Astrocyte (in vitro differentiated cells and primary cell): ENCODE measurements around the gene OR56A1. TPM values are rescaled to one million over a fixed set of nuclear protein-coding genes. Genes with fewer than 3 reads are reported as not detected.

Experiments used
- DNase-seq: peaks from one replicate; pipeline ENCODE4 v3.0.0-alpha.2; 2010; ENCODE audit warnings: low read depth
- FAIRE-seq: peaks from 2 replicates; lab custom pipeline; 2011; peaks lifted over from hg19 to GRCh38; lab: Jason Lieb, UNC
- H2AFZ ChIP-seq: 2 replicates; pipeline ENCODE4 v1.6.0; 2012; ENCODE audit warnings: low read depth, low read length, inconsistent platforms
- H3K27ac ChIP-seq: 2 replicates; pipeline ENCODE4 v1.5.1; 2011; ENCODE audit warnings: low read depth, low read length, inconsistent platforms
- H3K27me3 ChIP-seq: 2 replicates; pipeline ENCODE4 v1.6.0; 2011; ENCODE audit warnings: low read length, inconsistent platforms; ENCODE audit not compliant: insufficient read depth
- H3K36me3 ChIP-seq: 2 replicates; pipeline ENCODE4 v1.5.1; 2011; ENCODE audit warnings: low read length, inconsistent platforms; ENCODE audit not compliant: insufficient read depth
- H3K4me1 ChIP-seq: 2 replicates; pipeline ENCODE4 v1.5.1; 2011; ENCODE audit warnings: low read length, inconsistent platforms; ENCODE audit not compliant: insufficient read depth
- H3K4me2 ChIP-seq: 2 replicates; pipeline ENCODE4 v1.6.0; 2012; ENCODE audit warnings: low read length, inconsistent platforms
- H3K4me3 ChIP-seq: 2 replicates; pipeline ENCODE4 v1.5.1; 2011; ENCODE audit warnings: low read depth, mild to moderate bottlenecking, low read length, inconsistent platforms; ENCODE audit not compliant: insufficient read depth
- H3K79me2 ChIP-seq: 2 replicates; pipeline ENCODE4 v1.6.0; 2012; ENCODE audit warnings: mild to moderate bottlenecking, low read length, inconsistent platforms; ENCODE audit not compliant: insufficient read depth
- H3K9ac ChIP-seq: 2 replicates; pipeline ENCODE4 v1.6.0; 2012; ENCODE audit warnings: mild to moderate bottlenecking, low read length, inconsistent platforms
- H3K9me3 ChIP-seq: 2 replicates; pipeline ENCODE4 v1.5.1; 2012; ENCODE audit warnings: low read depth, mild to moderate bottlenecking, low read length, inconsistent platforms; ENCODE audit not compliant: insufficient read depth
- H4K20me1 ChIP-seq: 2 replicates; pipeline ENCODE4 v1.6.0; 2012; ENCODE audit warnings: low read length, inconsistent platforms; ENCODE audit not compliant: insufficient read depth
- H3K27ac Mint-ChIP-seq: one replicate; pipeline ENCODE4 v1.8.0; 2021; ENCODE audit warnings: mild to moderate bottlenecking, mixed read lengths; ENCODE audit not compliant: unreplicated experiment
- H3K27me3 Mint-ChIP-seq: one replicate; pipeline ENCODE4 v1.8.0; 2021; ENCODE audit warnings: low read depth, mixed read lengths; ENCODE audit not compliant: unreplicated experiment
- H3K36me3 Mint-ChIP-seq: one replicate; pipeline ENCODE4 v1.8.0; 2021; ENCODE audit warnings: low read depth, mixed read lengths; ENCODE audit not compliant: unreplicated experiment
- H3K4me1 Mint-ChIP-seq: one replicate; pipeline ENCODE4 v1.8.0; 2021; ENCODE audit warnings: low read depth, mixed read lengths; ENCODE audit not compliant: unreplicated experiment
- H3K4me3 Mint-ChIP-seq: one replicate; pipeline ENCODE4 v1.8.0; 2021; ENCODE audit warnings: mild to moderate bottlenecking, moderate library complexity, mixed read lengths; ENCODE audit not compliant: unreplicated experiment
- H3K9me3 Mint-ChIP-seq: one replicate; pipeline ENCODE4 v1.8.0; 2021; ENCODE audit warnings: mild to moderate bottlenecking, mixed read lengths; ENCODE audit not compliant: unreplicated experiment
- EZH2 ChIP-seq: IDR thresholded peaks from 2 replicates; pipeline ENCODE4 v1.6.1; 2012; ENCODE audit warnings: mild to moderate bottlenecking, low read length, inconsistent platforms; ENCODE audit not compliant: insufficient read depth
- total RNA-seq: library from RNA; stranded (reverse); gene quantifications from 2 replicates; pipeline ENCODE4 v1.2.1, GENCODE V29; 2021
- TF ChIP-seq, protein P1 (sequence below): IDR thresholded peaks from 2 replicates; pipeline ENCODE4 v1.5.1; 2011; ENCODE audit warnings: low read depth, mild to moderate bottlenecking, inconsistent platforms, low read length, moderate library complexity; ENCODE audit not compliant: insufficient read depth

OR56A1 gene
- total RNA-seq, 1 donor from 2014 or later: not detected

DNA sequence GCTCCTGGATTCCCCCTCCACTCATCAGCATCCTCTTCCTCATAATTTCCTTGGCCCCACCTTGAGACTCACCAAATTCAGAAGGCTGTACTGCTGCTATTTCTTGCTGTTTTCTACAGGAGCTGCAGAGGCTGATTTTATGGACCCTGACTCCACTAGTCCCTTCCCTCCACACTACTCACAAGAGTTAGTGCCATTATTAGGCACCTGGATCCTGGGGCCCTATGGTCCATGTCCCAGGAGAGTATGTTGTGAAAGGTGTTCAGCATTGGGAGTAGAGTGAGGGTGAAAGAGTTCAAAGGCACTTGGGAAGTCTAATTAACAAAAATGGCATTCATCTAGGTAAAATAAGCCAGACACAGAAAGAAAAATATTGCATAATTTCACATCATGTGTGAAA lies 23.7 kb downstream of the OR56A1 start, which contains the start of gene OR56A4:
Gene OR56A4, minus strand, starts transcription at position 101 of the 400 bp plus-strand sequence. CDS start 3,954 bp downstream, outside the sequence.
- Histone ChIP-seq H3K9ac (no peak within 1 kb of the TSS), H3K79me2 (no peaks in the 10 kb centered on the region), H3K4me1 (no peaks in the 10 kb centered on the region), H3K4me2 (no peak within 1 kb of the TSS), H3K27ac (no peak within 1 kb of the TSS), H3K9me3 (no peaks in the 10 kb centered on the region), H3K36me3 (no peaks in the 10 kb centered on the region), H2AFZ (no peak within 1 kb of the TSS), H4K20me1 (no peaks in the 10 kb centered on the region), H3K4me3 (no peak within 1 kb of the TSS), H3K27me3 (no peaks in the 10 kb centered on the region)
- Mint-ChIP-seq H3K36me3 (no peaks in the 10 kb centered on the region), H3K27me3 (no peaks in the 10 kb centered on the region), H3K4me1 (no peaks in the 10 kb centered on the region), H3K27ac (no peak within 1 kb of the TSS), H3K9me3 (no peaks in the 10 kb centered on the region), H3K4me3 (no peak within 1 kb of the TSS)
- TF ChIP-seq EZH2: no peak
- TF ChIP-seq, protein P1, sequence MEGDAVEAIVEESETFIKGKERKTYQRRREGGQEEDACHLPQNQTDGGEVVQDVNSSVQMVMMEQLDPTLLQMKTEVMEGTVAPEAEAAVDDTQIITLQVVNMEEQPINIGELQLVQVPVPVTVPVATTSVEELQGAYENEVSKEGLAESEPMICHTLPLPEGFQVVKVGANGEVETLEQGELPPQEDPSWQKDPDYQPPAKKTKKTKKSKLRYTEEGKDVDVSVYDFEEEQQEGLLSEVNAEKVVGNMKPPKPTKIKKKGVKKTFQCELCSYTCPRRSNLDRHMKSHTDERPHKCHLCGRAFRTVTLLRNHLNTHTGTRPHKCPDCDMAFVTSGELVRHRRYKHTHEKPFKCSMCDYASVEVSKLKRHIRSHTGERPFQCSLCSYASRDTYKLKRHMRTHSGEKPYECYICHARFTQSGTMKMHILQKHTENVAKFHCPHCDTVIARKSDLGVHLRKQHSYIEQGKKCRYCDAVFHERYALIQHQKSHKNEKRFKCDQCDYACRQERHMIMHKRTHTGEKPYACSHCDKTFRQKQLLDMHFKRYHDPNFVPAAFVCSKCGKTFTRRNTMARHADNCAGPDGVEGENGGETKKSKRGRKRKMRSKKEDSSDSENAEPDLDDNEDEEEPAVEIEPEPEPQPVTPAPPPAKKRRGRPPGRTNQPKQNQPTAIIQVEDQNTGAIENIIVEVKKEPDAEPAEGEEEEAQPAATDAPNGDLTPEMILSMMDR: no peak
- no peak for DNase-seq
- FAIRE-seq: no peak

- no peaks in the 10 kb centered on the region for H3K4me1 Mint-ChIP-seq
- H3K27me3 Mint-ChIP-seq: no peaks in the 10 kb centered on the region
- Histone ChIP-seq H3K36me3 (no peaks in the 10 kb centered on the region), H3K9me3 (no peaks in the 10 kb centered on the region), H3K4me1 (no peaks in the 10 kb centered on the region), H3K79me2 (no peaks in the 10 kb centered on the region), H3K4me3 (no peak overlapping the region), H2AFZ (no peak overlapping the region), H3K4me2 (no peak overlapping the region), H3K27ac (no peak overlapping the region), H3K27me3 (no peaks in the 10 kb centered on the region), H4K20me1 (no peaks in the 10 kb centered on the region), H3K9ac (no peak overlapping the region)
- H3K36me3 Mint-ChIP-seq: no peaks in the 10 kb centered on the region
- FAIRE-seq (no peak), DNase-seq (no peak)
- H3K9me3 Mint-ChIP-seq: no peaks in the 10 kb centered on the region
- no peak for TF ChIP-seq EZH2
- TF ChIP-seq, protein P1: no peak
- no peak overlapping the region for H3K4me3 Mint-ChIP-seq
- no peak overlapping the region for H3K27ac Mint-ChIP-seq
Measured at GRCh38 chr11:6006395-6006794, 24.2 kb downstream of the OR56A1 start.

- Histone ChIP-seq H3K36me3 (no peaks in the 10 kb centered on the region), H3K4me2 (no peak overlapping the region)
Measured at GRCh38 chr11:6002202-6002699, 28.3 kb downstream of the OR56A1 start.

More at GRCh38 chr11:6002202-6002699, 28.3 kb downstream of the OR56A1 start:
- H3K9me3 ChIP-seq: no peaks in the 10 kb centered on the region
- H3K9ac ChIP-seq: no peak overlapping the region
- H3K4me3 ChIP-seq: no peak overlapping the region
- Mint-ChIP-seq H3K4me1 (no peaks in the 10 kb centered on the region), H3K9me3 (no peaks in the 10 kb centered on the region), H3K4me3 (no peak overlapping the region), H3K27ac (no peak overlapping the region), H3K36me3 (no peaks in the 10 kb centered on the region), H3K27me3 (peaks cover 5% of the 10 kb centered on the region)
- H3K79me2 ChIP-seq: no peaks in the 10 kb centered on the region
- H4K20me1 ChIP-seq: no peaks in the 10 kb centered on the region
- FAIRE-seq (no peak), DNase-seq (no peak)
- no peak overlapping the region for H2AFZ ChIP-seq
- H3K27ac ChIP-seq: no peak overlapping the region
- no peaks in the 10 kb centered on the region for H3K4me1 ChIP-seq
- no peak for TF ChIP-seq EZH2
- TF ChIP-seq, protein P1: no peak
- no peaks in the 10 kb centered on the region for H3K27me3 ChIP-seq
